Stimulated activated CD4-positive, alpha-beta T cell treated with anti-CD3 and anti-CD28 coated beads, Interleukin-1b, Interleukin-23, amount 100 ng/mL, for 24 hours (primary cell): ENCODE data around the gene SYNM.

ENCODE experiments used
- DNase-seq, 4 experiments: peaks; one replicate each; pipeline ENCODE4 v3.0.0-alpha.2; 2020; ENCODE audit warnings: low read depth in 4 of 4, low spot score in 1 of 4

The SYNM gene

DNA sequence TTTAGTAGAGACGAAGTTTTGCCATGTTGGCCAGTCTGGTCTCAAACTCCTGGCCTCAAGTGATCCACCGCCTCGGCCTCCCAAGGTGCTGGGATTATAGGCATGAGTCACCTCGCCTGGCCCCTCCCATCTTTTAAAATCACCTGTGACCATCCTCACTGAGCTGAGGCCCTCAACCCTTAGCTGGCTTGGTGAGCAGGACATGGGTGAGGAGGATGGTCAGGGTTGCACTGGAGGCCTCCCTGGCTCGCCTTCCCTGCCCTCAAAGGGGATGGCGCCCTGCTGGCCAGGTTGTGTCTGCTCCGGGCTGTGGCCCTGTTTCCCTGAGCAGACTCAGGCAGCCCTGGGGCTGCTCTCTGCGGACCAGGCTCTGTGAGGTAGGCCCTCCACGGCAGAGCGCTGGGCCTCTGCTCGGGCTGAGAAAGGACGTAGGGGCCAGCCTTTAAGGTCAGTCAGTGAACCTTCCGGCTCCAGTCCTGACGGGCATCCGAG, 33.7 kb downstream of the SYNM start:
- DNase-seq = no peak

DNA sequence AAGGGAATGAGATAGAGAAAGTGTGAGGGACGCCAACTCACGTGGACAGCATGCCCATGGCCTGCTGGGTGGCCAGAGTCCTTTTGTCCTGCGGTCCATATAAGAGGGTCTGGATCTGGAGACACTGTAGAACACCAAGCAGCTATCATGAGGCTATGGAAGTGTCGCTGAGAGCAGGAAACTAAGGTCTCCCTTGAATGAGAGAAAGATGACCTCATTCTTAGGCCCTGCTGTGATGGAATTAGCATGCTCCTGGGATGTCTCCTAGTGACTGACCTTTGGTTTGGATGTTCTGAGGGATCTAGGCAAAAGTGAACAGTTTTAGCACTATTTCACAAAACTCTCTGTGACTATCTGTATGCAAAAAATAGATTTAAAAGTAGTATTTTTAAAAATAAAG, 34.4 kb downstream of the SYNM start:
- no peak for DNase-seq

DNA sequence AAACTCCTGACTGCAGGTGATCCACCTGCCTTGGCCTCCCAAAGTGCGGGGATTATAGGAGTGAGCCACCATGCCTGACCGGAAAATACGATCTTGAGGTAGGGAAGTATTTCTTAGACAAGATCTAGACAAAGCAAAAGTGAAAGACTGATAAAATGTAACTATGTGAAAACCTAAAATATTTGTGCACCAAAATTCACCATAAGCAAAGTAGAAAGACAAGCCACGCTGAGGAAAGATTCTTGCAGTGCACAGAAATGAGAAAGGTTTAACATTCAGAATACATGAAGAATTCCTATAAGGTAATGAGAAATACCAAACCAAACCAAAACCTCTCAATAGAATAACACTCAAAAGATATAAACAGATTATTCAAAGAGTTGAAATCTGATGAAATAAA, 35.7 kb downstream of the SYNM start:
- no peak for DNase-seq

DNA sequence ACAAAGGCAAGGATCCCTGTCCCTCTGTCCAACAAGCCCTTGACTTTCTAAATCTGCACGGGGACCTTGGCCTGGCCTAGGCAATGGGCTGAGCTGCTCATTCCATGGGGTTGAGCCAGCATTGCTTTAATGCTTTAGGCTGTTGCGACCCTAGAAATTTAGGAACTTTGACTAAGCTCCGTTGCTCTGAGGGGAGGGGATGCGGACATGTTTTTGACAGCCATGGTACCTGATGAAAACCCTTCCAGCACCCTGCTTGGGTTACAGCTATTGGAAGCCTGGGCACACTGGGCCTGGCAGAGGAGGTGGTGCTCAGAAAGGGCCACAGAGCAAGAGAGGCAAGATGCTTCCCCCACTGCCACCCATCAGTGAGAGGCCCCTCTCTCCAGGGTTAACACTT, 37.1 kb downstream of the SYNM start:
- DNase-seq = no peak

DNA sequence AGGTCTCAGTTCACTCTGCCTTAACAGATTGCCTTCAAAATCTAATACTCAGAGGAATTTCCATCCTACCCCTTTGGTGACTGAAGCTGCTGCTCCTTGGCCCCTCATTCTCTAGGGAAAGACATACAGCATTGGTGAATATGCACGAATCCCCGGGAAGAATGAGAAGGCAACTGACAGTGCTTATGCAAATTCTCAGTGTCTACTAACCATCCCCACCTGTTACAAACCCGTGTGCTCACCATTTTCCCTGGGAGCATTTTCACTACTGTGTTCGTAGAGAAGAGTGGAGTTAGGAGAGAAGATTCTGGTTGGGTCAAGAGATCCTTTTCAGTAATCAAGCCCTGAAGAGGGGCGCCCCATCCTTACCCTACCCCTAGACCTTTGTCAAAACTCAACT, 37.7 kb downstream of the SYNM start:
- DNase-seq = no peak

DNA sequence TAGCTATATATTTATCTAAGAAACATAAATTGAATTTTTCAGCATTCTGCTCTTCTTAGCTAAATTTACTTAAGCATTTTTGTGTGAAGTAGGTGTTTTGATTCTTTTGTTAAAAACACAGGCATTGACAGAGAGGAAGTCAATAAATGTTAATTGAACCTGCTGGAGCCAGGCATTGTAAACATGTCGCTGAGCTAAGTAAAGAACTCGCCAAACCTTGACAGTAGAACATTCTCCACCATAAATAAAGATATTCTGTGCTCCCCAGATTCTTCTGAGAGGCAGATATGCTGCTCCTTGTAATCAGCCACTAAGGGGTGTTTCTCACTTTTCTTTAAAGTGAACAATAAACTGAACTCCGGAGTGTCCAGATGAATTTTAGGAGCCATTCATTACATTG, 38.4 kb downstream of the SYNM start:
- DNase-seq = no peak

DNA sequence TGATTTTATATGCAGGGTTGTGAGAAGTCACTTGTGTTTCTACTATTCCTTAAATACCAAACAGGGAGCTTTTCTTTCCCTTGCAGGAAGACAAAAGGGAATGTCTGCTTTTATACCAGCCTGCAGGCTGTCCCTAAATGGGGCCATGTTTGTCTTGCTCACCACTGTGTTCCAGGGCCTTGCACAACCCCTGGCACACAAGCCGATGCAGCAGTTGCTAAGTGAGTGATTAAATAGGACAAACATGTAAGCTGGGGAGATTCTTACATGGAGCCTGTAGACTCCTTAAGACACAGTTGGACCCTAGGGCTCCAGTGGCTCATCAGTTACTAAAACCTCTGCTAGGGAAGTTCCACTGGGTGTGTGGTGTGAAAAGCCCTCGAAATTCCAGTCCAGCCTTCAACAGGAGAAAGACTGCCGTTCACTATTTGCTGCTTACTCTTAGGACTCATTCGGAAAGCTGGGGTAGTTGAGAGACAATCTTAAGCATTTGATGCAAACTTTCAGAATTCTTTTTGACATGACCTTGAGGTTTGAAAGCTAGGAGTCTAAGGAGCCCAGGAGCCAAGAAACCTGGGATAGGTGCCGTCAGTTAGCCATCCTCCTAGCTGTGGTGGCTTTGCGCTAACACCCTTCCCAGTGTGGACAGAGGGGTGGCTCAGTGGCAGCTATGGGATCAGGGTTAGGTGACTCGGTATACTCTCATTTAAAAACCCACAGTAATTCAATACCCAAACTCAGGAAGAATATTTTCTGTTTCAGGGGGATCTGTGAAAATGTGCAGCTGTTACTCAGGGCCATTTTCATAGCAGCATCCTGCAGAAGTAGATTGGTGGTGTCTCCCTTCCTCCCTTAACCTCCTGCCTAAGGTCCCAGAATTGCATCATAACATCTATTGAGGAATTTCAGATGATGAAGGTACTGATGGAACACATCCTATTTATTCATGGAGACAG, 39.1 kb downstream of the SYNM start:
- DNase-seq = no peak

DNA sequence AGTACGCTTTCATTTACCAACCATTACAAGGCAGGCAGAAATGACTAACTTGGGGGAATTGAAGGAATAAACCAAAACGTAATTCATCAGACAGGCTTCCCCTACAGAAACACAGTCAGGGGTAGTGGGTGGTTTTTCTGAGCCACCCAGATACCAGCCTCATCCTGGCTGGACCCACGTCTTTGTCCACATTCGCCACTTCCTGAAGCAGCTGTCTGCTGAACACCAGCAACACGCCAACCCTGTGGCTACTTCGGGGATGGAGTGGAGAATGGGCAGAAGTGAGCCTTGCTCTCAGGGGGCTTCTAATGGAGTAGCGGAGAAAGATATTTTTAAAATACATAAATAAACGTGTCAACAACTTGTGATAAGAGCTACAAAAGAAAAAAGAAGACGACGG, 40.1 kb downstream of the SYNM start:
- no peak for DNase-seq

DNA sequence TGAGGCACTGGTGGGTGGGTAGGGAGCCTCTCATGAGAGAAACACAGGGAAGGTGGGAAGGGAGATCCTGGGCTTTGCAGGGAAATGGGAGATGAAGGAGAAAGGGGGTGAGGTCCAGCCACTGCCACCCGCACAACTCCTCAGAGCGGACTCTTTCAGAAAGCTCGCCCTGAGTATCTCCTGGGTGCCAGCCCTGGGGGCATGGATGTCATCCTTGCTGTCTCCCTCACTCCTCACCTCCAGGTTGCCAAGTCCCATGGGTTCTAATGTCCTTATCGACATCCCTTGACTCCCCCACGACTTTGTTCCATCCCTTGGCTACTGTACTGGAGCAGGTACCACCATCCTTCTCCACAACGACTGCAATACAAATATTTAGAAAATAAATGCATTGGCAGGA, 40.9 kb downstream of the SYNM start:
- no peak for DNase-seq

DNA sequence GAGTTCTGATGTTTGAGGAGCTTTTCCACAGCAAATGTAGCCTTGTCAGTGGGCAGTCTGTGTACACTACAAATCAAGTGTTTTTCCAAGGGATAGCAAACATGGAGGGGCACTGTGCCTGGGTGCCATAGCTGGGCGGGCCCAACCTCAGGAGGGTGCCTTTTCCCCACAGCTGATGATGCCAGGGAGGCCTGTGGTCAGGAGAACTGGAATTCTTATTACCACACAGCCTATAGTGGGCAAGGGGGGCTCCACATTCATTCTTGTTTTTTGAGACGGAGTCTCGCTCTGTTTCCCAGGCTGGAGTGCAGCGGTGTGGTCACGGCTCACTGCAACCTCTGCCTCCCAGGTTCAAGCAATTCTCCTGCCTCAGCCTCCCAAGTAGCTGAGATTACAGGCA, 41.8 kb downstream of the SYNM start:
- no peak for DNase-seq

DNA sequence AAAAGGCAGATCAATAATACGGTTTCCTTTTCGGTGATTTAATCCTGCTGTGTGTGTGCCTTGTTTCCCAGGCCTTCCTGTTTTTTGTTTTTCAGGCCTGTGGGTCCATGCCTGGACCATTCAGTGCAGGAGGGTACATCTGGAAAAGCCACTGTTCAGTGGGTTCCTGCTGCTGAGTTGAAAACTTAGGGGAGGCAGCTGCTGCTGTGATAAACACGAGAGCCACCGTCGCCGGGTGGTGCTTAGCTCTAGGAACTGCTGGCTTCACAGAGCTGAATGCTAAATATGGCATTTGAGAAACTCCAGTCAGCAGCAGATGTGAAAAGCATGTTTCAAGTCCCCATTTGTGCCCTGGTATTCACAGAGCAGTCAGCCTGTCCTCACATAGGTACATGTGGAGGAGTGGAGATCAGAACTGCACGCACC, 44.0 kb downstream of the SYNM start:
- no peak for DNase-seq

DNA sequence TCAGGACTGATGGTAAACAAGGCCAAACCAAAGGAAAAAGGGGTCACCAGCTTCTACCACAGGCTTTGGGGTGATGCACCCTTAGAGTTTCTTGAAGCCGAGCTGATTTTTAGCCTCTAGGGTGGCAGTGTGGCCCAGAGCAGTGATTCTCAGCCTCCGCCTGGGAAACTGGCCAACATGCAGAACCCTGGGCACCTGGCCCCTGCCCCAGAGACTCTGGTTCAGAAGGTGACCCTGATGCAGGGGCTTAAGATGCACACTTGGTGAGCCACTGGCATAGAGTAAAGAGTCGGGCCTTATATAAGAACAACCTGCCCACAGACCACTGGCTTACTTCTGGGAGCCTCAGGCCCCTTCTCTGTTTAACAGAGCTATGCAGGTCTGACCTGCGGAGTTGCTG, 44.5 kb downstream of the SYNM start:
- DNase-seq = no peak

DNA sequence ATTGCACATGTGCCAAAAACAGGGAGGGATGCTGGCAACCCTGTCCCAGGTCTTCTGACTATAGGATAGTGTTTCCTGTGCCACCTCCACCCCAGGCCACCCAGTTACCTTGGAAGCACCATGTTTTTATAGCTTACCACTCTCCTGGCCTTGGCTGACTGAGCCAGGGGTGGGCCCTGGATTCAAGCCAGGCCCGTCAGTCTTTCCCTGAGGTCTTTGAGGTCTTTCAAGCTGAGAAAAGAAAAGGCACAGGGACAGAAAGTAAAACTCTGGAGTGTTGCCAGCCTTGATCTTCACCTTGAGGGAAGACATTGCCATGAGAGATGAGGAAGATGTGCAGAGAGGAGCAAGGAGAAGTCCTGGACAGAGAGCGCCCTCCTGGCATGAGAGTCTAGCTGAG, 46.3 kb downstream of the SYNM start:
- DNase-seq = no peak

DNA sequence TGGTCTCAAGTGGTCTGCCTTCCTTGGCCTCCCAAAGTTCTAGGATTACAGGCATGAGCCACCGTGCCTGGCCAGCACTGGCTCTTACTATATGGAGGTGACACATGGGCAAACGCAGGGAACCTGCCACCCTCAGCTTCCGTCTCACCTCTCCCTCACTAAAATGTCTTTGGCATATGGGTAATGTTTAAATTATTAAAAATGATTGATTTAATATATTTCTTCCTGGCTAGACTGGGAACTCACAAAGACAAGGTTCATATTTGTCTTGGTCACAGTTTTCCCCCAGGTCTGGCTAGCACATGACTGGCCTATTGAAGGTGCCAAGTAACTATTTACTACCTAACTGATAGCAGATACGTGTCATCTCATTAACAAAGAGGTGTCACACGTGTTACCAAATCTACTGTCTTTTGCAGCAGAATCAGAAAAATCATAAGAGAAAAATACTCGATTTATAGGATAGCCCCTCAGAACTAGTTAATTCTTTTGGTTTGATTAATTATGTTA, 48.2 kb downstream of the SYNM start:
- DNase-seq = no peak

DNA sequence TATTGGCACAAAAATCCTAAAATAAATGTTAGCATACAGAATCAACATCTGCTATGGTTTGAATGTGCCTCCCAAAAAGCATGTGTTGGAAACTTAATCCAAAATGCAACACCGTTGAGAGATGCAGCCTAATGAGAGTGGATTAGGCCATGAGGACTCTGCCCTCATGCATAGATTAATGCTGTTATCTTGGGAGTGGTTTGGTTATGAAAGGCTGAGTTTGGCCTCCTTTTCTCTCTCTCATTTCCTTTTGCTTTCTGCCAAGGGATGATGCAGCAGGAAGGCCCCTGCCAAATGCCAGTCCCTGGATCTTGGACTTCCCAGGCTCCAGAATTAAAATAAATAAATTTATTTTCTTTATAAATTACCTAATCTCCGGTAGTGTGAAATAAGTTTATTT, 49.4 kb downstream of the SYNM start:
- DNase-seq = no peak

DNA sequence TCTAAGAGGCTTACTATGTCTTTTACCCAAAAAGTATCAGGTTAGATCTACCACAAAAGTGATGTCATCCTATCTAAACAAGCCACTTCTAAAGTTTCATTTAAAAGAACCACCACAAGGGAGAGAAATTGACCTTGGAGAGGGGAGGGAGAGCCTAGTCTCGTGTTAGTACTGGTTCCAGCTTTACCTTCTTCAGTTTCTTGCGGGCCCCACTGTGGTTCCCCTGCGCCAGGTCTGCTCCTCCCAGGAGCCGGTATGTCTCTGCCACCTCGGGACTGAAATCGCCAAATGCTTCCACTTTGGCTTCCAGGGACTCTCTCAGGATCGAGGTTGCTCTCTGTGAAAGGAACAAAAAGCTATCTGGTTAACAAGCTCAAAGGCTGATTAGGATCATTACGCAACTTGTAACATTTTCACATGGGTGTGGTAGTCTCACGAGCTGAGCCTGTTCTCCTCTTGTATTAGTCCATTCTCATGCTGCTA, 51.1 kb downstream of the SYNM start:
- DNase-seq = no peak

DNA sequence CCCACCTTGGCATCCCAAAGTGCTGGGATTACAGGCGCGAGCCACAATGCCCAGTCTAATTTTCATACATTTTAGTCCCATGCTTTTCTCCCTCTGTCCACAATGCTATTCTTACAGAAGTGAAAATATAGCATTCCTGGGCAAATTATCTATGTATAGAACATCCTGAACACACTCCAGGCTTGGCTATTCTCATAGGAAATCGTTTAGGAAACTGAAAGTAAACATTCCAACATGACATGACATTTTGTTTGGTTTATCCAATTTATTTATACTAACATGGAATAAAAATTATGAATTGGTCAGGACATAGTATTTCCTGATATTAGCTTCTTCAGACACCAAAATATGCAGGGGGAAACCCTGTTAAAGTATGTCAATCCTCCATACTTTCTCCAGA, 52.6 kb downstream of the SYNM start:
- DNase-seq = no peak

DNA sequence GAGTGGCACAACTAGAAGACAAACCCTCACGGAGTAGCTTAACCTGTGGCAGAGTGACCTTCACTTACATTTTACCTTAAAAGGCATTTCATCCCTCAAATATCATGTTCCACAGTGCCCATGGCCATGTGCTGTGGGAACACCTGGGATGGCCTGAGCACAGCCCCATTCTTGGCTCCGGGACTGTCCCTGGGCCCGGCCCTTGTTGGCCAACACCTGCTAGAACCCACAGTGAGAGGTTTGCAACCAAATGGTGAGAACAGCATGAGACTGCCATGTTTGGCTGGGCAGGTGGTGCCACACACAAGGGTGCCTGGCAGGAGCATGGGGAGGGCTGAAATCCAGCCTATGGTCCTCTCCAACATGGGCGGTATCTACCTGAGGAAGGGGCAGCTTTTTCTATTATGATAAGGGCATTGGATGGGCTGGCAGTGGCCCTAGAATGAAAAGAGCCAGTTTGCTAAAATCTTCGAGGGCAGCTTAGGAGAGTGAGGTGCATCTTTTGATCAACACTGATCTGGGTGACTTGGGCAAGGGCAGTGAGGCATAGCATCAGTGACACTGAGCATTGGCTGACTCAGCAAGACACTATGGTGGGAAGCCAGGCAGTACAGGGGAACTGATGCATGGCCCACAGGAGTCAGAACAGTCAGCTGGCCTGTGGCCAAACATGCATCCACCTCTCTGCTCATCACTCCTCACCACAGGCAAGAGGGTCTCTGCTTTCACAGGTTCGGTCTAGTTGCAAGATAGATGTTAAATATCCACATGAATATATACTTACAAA, 53.9 kb downstream of the SYNM start:
- DNase-seq = no peak

DNA sequence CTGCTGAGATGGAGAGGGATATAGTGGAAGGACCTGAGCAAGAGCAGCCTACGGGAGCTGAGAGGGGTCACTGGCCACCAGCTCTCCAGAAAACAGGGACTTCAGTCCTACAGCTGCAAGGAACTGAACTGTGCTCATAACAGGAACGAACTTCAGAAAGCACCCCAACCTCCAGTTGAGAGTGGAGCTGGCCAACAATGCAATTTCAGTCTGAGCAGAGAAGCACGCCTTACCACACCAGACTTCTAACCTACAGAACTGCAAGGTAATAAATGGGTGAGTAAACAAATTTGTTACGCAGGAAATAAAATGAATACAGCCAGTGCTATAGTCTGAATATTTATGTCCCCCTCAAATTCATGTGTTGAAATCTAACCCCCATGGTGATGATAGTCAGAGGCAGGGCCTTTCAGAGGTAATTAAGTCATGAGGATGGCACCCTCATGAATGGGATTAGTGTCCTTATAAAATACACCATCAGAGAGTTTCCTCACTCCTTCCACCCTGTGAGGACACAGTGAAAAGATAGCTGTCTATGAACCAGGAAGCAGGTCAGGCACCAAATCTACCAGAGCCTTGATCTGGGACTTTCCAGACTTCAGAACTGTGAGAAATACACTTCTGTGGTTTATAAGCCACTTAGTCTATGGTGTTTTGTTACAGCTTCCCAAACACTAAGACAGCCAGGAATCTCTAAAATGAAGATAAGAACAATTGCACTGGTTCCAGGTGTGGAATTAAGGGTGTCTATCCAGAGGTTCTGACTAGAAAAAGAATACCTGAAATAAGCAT, 58.6 kb downstream of the SYNM start:
- DNase-seq = no peak

DNA sequence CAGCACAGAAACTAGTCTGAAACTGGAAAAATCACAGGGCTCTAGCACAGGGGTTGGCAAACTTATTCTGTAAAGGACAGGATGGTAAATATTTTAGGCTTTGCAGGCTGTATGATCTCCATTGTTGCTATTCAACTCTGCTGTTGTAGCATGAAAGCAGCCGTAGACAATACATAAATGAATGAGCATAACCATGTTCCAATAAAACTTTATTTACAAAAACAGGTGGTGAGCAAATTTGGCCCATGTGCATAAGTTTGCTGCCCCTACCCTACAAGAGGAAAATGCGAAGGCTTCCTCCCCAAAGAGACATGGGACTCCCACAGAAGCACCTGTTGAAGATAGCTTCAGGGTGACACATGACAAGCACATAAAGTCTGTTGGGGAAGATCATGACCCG, 59.2 kb downstream of the SYNM start:
- DNase-seq = no peak
